Kidney tubule cell (primary cell): ENCODE data around the gene TNFRSF19.

ENCODE experiments used
- DNase-seq: peaks from one replicate; pipeline ENCODE4 v3.0.0-alpha.2; 2018; ENCODE audit warnings: low spot score

TNFRSF19 gene

DNA sequence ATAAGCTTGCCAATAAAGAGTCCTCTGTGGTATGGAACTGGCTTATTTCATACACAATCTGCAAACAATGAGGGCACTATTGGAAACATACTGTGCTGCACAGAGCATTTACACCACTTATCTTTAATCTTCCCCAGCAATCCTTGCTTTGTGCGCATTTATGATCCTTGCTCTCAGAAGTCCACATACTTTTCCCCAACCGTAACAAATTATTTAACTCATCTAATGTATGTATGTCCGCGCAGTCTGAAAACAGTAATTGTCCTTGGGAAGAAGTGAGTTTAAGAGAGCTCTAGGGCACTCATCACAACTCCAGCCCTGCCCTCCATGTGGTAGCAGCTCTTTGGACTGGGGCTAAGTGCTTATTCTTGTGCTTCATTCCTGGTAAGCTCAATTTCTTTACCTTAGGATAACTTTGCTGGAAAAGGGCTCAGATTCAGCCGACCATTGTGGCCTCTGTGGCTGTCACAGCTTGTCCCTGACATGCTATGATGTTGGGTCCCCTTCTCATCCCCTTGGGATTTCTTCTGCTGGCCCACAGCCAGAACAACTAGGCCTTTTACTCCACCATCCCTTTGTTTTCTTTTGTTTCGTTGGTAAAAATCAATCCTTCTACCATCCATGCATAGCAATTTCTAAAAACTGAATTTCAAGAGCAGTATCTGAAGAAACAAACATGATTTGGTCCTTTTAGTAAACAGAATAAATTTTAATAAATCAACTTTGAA is 152.7 kb downstream of the TNFRSF19 start:
- no peak for DNase-seq

DNA sequence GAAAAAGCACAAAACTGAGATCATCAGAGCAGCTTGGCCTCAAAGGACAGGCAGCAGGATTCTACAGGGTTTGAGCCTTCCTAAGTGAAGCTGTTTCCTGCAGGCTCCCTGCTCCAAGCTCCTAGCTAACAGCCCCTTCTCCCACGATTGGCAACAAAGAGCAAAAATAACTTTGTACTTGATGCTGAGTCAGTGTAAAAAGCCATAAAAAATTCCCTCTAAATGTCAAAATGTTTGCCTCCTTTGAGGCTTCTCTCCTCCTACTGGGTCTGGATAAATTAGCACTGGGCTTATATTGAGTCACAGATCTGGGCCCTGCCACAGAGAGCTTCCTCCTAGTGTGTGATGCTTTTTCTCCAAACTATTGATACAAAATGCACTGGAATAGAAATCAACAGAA is 153.3 kb downstream of the TNFRSF19 start:
- no peak for DNase-seq

DNA sequence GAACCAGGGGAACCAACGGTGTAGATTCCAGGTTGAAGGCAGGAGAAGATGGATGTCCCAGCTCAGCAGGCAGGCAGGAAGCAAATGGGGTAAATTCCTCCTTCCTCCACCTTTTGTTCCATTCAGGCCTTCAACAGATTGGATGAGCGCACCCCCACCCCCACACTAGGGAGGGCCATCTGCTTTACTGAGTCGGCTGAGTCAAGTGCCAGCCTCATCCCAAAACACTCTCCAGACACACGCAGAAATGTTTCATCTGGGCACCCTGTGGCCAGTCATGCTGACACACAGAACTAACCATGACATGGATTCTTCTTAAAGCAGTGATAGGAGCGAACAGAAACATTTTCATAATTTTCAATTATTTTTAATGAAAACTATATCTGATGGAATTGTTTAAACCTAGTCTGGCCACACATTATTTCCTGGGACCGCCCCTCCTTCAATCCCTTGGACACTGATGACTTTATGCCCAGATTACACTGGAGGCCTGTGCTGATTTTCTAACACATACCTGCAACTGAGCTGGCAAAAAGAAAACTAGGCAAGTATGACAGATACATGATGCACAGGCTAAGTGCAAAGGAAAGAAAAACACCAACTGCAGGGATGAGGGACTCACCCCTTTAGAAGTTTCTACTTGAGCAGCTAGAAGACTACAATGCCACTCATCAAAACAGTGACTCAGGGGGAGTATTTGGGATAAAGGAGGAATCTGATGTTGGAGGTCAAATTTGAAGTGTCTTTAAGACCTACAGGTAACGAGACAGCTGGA is 154.2 kb downstream of the TNFRSF19 start:
- DNase-seq = peak; percentile 80
